Activated effector memory CD4-positive, alpha-beta T cell treated with Interleukin-2 at 50 U/mL for 16 hours (primary cell): ENCODE data around the gene MAML2.

ENCODE experiments used
- DNase-seq: peaks from one replicate; pipeline ENCODE4 v3.0.0-alpha.2; 2020

MAML2 gene

DNA sequence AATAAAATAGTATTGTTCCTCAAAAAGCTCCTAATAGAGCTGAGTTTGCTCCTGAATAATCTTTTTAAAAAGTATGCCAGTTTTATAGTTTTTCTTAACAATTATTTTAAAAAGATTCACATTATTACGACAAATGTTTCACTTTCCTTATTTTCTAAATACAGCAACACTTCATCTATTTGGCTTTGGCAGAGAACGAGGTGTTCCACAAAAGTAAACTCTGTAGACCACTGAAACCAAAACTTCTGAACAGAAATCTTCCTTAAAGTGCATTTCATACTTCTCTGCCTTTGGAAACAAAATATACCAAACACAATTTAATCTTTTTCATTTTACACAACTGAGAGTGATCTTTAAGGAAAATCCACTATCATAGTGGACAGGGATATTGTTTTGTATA is 285.5 kb downstream of the MAML2 start:
- no peak for DNase-seq

DNA sequence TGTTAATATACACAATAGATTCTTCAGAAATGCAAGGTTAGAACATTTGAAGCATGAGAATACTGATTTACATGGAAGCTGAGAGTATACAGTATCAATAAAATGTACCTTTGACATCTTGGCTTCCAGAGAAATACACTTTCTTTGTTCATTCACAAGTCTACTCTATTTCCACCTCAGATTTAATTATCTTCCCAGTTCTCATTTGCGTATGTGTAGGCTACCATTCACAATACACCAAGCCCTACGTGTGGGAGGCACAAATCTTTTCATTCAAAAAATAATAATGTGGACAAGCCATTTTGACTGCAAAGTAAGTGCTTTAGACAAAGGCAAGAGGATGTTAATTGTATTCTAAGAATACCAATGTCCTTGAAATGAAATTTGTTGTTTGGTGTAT is 286.4 kb downstream of the MAML2 start:
- DNase-seq: no peak

DNA sequence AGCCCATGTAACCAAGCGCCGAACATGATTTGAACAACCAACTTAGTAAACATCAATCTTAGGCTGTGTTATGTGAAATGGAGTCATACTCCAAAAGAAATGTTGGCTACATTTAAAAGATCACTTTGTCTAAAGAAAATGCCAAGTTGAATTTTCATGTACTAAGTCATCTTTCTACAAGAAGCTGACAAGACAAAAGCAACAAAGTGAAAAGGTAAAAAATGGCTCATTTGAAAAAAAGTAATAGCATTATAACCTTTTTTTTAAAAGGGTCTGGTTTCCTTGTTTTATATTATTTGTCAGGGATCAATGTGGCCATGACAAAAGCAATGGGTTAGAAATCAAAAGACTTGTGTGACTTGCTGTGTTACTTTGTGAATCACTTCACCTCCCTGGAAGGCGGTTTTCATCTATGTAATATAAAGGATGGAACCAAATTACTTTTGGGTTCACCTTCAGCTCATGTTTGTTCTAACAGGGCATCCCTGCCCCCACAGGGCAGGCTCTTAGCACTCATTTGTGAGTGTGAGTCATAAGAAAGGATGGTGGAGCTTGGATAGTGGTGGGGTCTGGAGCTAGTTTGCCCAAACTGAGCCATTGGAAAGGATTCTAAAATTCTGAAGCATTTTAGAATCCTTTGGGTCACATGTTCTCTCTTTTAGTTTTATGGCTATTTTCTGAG is 287.1 kb downstream of the MAML2 start:
- no peak for DNase-seq

GRCh38 chr11:96054870-96055705 is 287.9 kb downstream of the MAML2 start:
- DNase-seq: no peak

DNA sequence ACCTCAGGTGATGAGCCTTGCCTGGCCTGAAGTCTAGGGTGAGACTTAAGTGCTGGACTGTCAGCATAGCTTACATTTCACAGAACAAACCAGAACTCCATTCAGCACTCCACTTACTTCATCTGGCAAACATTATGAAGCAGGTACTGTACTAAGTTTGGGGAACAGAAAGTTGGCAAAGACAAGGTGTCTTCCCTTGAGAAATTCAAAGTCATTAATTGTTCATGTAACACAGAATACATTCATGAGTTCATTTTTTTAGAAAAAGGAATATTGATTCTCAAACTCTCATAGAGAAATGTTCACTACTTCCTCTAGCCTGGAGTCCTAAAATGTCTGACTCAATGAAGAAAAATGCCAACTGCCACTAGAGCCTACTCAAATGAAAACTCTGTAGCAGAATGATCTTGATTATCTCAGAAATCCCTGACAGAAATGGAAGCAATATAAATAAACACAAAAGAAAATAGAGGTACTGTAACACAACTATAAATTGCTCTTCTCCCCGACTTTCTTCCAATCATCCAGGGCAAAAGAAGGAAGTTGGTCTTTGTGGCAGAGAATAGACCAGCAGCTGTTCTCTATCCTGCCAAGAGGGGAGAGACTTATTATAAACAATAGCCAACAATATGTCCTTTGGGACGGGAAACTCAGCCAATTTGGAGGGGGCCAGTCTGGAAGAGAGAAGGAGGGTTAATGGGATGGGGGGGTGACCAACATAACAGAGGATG is 289.9 kb downstream of the MAML2 start:
- no peak for DNase-seq

DNA sequence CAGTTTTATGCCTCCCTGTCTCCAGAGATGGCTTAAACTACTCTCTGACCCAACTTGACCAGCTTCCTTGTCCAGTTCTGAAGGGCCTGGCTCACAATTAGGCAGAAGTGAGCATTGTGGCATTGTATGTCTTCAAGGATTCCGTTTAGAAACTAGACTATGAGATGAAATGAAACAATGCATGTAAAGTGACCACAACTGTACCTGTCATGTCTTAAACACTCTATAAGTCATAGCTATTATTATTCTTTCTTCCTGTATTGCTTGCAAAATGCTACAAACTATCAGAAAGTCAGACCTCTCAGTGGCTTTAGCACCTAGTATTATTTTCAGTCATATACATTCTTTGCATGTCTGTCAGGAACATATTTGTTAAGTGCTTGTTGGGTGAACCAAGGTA is 291.2 kb downstream of the MAML2 start:
- DNase-seq: no peak

- no peak for DNase-seq
Measured at GRCh38 chr11:96050435-96051182, 292.4 kb downstream of the MAML2 start.

DNA sequence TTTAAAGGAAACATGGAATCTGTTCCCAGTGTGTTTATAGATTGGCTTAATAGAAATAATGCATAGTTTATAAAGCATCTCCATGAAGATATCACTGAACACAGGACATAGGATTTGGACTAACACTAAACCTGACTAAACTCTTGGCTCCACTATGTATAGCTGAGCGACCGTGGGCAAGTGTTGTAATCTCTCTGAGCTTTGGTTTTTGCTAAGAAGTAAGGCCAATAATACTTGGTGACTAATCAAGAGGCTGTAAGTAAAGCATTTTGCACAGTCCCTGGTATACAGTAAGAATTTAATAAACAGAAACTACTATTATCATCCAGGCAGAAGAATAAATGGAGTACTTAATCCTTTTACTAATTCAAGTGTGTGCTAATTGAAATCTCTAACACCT is 293.6 kb downstream of the MAML2 start:
- no peak for DNase-seq

DNA sequence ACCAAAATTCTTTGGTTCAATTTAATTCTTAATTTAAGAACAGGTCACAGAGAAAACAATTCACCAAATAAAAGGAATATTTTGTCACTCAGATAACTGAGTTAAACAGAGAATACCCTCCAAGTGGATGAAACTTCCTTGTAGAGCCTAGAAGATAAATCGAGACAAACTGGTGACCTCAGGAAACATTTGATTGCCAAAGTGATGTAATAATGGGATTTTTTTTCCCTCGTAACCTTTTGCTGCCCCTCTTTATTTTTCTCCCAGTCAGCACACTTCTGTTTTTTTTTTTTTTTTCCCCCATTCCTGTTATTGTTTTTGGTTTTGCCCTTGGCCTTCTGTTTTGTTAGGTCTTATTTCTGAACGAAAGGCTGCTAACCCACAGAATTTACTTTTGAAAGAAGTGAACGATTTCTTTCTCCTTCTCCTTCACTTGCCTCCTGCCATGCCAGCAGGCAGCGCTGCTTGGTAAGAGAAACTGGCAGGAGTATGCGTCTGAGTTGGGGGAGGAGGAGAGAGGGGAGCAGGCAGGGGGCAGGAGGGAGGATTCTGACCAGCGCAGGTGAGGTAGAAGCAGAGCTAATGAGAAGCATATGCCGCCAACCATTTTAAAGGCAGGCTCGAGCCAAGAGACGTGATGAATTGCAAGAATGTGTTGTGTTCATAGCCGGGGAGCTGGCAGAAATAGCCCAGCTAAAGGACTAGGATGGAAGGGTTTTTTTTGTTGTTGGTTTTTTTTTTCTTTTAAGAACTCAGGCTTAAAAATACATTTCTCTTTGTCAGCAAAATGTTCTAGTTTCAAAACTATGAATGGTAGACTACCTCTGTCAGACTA is 297.2 kb downstream of the MAML2 start:
- no peak for DNase-seq

DNA sequence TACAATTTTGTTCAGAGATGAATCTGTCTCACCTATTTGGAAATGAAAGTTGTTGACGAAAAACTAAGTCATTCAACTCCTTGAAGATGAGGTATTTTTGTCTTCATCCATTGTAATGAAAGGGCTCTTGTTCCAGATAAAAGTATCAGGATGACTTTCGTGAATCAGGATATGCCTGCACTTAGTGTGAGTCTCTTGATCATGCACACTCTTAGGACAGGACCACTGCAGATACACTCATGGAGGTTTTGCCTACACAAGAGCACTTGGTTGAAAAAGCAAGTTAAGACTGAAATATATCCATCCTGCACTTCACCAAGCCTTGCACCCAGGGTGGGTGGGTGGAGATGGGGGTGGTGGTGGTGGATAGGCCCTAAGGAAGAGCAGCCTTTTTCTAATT is 298.2 kb downstream of the MAML2 start:
- no peak for DNase-seq

GRCh38 chr11:96044311-96044710 is 298.7 kb downstream of the MAML2 start:
- DNase-seq: no peak

- DNase-seq: no peak
Measured at GRCh38 chr11:96043291-96043690, 299.7 kb downstream of the MAML2 start.

DNA sequence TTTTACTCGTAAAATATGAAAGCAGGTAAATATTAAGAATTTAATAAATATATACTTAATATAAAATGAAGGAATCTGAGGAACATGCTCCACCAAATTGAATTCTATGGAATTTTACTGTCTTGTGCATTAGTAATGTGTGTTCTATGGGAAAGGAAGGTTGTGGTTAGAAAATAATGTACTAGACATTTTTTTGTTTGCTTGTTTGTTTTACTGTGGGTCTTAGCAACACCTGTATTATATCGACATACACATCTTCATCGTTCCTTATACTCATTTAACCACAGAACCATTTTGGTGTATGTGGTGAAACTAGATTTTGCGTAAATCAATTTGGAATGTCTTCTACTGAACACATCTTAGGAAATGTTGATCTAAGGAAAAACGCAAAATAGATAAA is 304.9 kb downstream of the MAML2 start:
- no peak for DNase-seq

GRCh38 chr11:96037405-96037949 is 305.5 kb downstream of the MAML2 start:
- DNase-seq: no peak

- no peak for DNase-seq
Measured at GRCh38 chr11:96036863-96037262, 306.1 kb downstream of the MAML2 start.

GRCh38 chr11:96035740-96036078 is 307.3 kb downstream of the MAML2 start:
- no peak for DNase-seq

DNA sequence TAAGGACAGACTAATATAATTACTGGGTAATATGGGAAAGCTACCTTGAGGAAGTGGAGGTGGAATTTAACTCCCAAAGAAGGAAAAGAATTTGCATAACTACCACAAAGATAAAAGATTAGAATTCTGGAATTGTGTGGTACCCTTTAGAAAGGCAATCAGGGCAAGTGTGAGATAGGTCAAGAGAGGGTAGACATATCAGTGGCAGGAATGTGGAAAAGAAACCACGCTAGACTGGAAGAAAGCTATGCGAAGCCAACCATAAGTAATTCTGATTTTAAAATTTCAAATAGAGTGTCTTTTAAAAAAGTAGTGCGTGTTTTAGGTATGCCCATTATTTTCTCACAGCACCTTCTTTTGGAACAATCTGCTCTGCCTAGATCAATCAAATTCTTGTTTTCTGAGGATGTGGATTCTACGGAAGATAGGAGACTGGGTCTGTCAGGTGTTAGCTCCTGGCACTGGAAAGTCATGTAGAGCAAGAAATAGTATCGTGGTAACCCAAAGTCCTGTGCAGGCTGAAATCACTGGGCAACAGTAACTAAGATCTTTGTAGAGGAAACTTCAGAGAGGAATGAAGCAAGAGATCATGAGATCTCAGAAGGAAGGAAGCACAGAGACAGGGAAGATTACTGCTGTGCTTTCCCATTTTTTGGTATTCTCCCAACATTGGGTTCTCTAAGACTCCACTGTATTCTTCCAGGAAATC is 307.8 kb downstream of the MAML2 start:
- no peak for DNase-seq

DNA sequence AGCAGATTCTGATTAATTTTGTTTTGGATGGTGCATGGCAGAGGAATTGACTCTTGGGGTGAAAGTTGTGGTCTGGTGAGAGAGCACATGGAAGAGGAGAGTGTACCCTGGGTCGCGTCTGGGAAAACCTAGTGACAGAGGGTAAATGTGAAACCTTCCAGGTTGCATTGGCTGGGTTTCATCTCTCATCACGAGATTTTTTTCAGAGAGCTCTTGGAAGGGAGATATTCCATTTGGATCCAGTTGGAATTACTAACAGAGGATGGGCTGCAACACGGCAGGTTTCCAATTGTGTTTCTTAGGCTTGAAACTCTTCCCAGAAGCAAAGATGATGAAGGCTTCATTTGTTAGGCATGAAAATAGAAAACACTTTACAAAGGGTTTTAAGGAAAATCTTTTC is 309.4 kb downstream of the MAML2 start:
- DNase-seq: no peak

DNA sequence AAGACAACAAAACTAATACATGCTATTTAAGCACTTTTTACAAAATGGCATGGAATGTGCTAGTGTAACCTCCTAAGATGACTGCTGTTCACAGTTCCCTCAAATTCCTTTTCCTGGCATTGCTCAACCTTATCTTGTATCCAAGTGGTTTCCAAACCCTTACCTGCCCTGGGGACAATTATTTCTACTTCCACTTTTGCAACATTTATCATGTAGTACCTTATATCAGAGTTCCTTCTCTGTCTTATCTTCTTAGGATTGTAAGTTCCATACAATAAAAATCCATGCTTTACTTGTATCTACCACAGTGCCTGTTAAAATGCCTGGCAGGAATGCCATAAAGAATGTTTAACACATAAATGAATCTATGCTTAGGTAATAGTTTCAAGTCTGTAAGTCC is 309.9 kb downstream of the MAML2 start:
- no peak for DNase-seq

DNA sequence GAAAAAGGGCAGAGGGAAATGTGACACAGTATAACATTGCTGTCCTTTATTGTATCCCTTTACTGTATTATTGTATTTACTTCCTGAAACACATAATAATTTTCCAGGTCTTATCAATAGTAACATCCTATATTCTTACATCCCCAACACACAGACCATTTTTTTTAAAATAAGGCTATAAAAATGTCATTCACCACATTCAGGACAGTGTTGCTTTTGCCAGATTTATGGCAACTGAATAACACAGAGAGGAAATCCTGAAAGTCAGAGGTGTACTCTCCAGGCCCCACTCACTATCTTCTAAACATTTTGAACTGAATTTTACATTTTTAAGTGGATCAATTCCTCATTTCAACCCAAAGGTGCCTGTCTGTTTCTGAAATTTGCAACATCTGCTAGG is 314.2 kb downstream of the MAML2 start:
- no peak for DNase-seq

DNA sequence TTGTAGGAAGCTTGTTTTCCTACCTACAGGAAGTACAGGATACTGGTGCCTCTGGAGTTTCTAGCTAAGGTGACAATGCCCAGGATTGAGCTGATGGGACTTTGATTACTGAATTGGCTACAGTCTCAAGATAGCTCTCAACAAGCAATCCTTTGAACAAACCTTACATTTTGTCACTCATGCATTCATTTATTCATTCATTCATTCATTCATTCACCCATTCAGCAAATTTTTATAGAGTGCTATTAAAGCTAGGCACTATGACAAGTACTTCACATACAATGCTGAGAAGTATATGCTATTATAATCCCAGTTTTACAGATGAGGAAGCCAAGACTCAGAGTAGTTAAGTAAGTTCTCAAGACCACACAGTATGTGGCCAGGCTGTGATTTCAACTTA is 316.0 kb downstream of the MAML2 start:
- DNase-seq: no peak
